Keratinocyte (primary cell): ENCODE measurements around the gene CCDC7.
"Not testable (repeated sequence)": the region's sequence is repeated elsewhere in the genome, so short reads cannot be mapped to it uniquely, and the experiment has no call there.

Source experiments
- CTCF ChIP-seq, 3 experiments: IDR thresholded peaks in 1 of 3; conservative IDR thresholded peaks in 1 of 3; optimal IDR thresholded peaks in 1 of 3; 2 replicates in 2 of 3; 3 replicates in 1 of 3; pipeline versions ENCODE3 to v1.5.1; 2011; ENCODE audit warnings: low read length in 3 of 3, mild to moderate bottlenecking in 3 of 3, moderate library complexity in 2 of 3, control low read depth in 1 of 3, inconsistent platforms in 1 of 3; ENCODE audit not compliant: insufficient read depth in 2 of 3; ENCODE audit errors: extremely low read depth in 1 of 3
- EZH2 ChIP-seq: IDR thresholded peaks from one replicate; pipeline ENCODE4 v1.6.1; 2012; ENCODE audit warnings: inconsistent platforms, mild to moderate bottlenecking, low read length, moderate library complexity

- TF ChIP-seq CTCF (optimal IDR thresholded peaks at IDR 0.05 in 1 of 3, IDR thresholded peaks at IDR 0.05 in 1 of 3, conservative IDR thresholded peaks at IDR 0.05 in 1 of 3; ENCODE audit: extremely low read depth in 1 of 3, insufficient read depth in 2 of 3, low read length in 3 of 3); EZH2: not testable (repeated sequence)
Observed at GRCh38 chr10:32797393-32797792, 351.5 kb downstream of the CCDC7 start.
